AG04450 (cell line): ENCODE results near the gene KANSL3. TPM values are rescaled to one million over a fixed set of nuclear protein-coding genes. Genes with fewer than 3 reads are reported as not detected.

Experiments
- CTCF ChIA-PET: fragments of 300-600, 350-600 bp; formaldehyde crosslinking; extraction: SDS; loops from one replicate; lab custom pipeline; 2022; ENCODE audit warnings: antibody characterized with exemption, inconsistent platforms; lab: Charles Lee
- POLR2A ChIA-PET: fragments of 350-600 bp; formaldehyde crosslinking; extraction: SDS; loops from one replicate; lab custom pipeline; 2021; ENCODE audit warnings: antibody characterized with exemption, inconsistent platforms; lab: Yijun Ruan, JAX
- DNase-seq: peaks from one replicate; pipeline ENCODE4 v3.0.0-alpha.2; 2011; ENCODE audit warnings: low read depth, low spot score
- H3K27ac ChIP-seq: one replicate; pipeline ENCODE4 v1.5.1; 2012; ENCODE audit warnings: low read depth, low read length, control low read depth
- H3K27me3 ChIP-seq: one replicate; pipeline ENCODE4 v1.6.0; 2012; ENCODE audit warnings: low read length; ENCODE audit not compliant: control insufficient read depth, insufficient read depth
- H3K4me3 ChIP-seq: 2 replicates; pipeline ENCODE4 v1.5.1; 2011; ENCODE audit warnings: mild to moderate bottlenecking, low read depth, low read length, control low read depth
- H3K9me3 ChIP-seq: 2 replicates; pipeline ENCODE4 v1.5.1; 2012; ENCODE audit warnings: low read length; ENCODE audit not compliant: control insufficient read depth, insufficient read depth
- polyA plus RNA-seq: library from polyadenylated mRNA; depleted of rRNA; stranded (reverse); fragments of >200 nt; gene quantifications from 2 replicates; pipeline ENCODE4 v1.2.3, GENCODE V29; 2011
- TF ChIP-seq, protein P1 (sequence below): IDR thresholded peaks from 2 replicates; pipeline ENCODE4 v1.5.1; 2011; ENCODE audit warnings: low read depth, low read length, control low read depth, inconsistent platforms

The KANSL3 gene
- polyA plus RNA-seq, 1 experiment = 17.1 TPM

DNA sequence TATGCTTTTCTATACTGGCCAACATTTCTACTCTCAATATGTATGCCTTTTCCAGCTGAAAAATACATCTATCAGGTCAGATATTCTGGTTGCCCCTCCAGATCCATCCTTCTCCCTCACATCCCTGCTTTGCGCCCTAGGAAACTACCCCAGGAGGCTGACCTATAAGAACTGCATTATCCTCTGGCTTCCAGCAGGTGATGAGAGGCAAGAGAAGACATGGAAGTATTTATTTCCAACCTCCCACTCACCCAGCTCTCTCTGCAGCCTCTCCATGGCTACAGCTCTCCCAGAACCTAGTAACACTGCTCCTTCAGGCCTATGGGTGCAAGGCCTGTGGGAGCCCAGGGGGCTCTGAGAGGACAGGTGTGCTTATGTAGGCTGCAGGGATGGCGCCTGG is 58.7 kb downstream of the KANSL3 start:
- no peak for DNase-seq
- TF ChIP-seq, protein P1, sequence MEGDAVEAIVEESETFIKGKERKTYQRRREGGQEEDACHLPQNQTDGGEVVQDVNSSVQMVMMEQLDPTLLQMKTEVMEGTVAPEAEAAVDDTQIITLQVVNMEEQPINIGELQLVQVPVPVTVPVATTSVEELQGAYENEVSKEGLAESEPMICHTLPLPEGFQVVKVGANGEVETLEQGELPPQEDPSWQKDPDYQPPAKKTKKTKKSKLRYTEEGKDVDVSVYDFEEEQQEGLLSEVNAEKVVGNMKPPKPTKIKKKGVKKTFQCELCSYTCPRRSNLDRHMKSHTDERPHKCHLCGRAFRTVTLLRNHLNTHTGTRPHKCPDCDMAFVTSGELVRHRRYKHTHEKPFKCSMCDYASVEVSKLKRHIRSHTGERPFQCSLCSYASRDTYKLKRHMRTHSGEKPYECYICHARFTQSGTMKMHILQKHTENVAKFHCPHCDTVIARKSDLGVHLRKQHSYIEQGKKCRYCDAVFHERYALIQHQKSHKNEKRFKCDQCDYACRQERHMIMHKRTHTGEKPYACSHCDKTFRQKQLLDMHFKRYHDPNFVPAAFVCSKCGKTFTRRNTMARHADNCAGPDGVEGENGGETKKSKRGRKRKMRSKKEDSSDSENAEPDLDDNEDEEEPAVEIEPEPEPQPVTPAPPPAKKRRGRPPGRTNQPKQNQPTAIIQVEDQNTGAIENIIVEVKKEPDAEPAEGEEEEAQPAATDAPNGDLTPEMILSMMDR = 0 out of 2 replicates have a peak, but pooled peaks have one; percentile 3
- Histone ChIP-seq H3K4me3 (no peak overlapping the region), H3K27me3 (no peaks in the 10 kb centered on the region), H3K9me3 (no peaks in the 10 kb centered on the region), H3K27ac (no peak overlapping the region)
- ChIA-PET POLR2A (no interaction called here), CTCF (interaction anchor here (1.6 kb wide), 1 partner anchor 25 kb away, joined by 4 read pairs; no protein-coding TSS in a partner anchor)

DNA sequence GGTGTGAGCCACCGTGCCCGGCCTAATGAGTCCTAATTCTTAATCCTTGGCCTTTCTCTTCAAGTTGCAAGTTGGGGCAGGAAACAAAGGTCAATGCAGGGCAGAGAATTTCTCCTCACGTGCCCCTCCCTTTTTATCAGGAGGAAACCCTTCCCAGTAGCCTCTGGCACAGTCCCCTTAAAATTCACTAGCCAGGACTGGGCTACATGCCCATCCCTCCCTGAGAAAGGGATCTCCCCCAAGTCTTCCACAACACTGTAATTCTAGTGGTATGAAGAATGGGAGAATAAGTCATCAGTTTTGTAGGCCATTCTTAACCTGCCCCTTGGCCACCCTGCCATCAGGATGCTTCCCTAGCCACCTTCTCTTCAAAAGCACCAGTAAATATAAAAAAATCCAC is 59.4 kb downstream of the KANSL3 start:
- TF ChIP-seq, protein P1 = no peak
- H3K4me3 ChIP-seq = no peak overlapping the region
- H3K9me3 ChIP-seq = no peaks in the 10 kb centered on the region
- ChIA-PET POLR2A (no interaction called here), CTCF (interaction anchor here (1.6 kb wide), 1 partner anchor 25 kb away, joined by 4 read pairs; no protein-coding TSS in a partner anchor)
- no peak for DNase-seq
- no peaks in the 10 kb centered on the region for H3K27me3 ChIP-seq
- no peak overlapping the region for H3K27ac ChIP-seq

DNA sequence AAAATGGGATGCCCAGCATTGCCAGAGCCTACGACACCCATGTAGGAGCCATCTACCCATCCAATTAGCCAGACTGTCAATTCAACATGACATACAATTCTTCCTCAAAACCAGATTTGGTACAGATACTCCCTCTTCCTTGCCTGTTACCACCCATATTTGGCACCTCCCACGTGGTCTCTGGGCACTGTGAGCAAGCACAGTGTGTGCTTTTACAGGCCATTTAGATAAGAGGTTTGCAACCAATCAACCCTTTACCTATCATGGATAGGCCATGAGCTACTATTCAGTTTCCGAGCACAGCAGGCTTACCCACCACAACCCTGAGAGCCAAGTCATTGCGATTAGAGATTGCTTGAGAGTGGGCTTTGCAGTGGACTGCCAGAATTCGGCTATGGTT is 60.6 kb downstream of the KANSL3 start:
- POLR2A ChIA-PET = no interaction called here
- CTCF ChIA-PET = interaction anchor here (0.6 to 1.2 kb wide), 2 partner anchors 10 to 23 kb away, joined by 3 read pairs; no protein-coding TSS in a partner anchor
- Histone ChIP-seq H3K9me3 (no peaks in the 10 kb centered on the region), H3K27me3 (no peaks in the 10 kb centered on the region), H3K27ac (no peak overlapping the region), H3K4me3 (no peak overlapping the region)
- no peak for DNase-seq
- TF ChIP-seq, protein P1 = no peak

DNA sequence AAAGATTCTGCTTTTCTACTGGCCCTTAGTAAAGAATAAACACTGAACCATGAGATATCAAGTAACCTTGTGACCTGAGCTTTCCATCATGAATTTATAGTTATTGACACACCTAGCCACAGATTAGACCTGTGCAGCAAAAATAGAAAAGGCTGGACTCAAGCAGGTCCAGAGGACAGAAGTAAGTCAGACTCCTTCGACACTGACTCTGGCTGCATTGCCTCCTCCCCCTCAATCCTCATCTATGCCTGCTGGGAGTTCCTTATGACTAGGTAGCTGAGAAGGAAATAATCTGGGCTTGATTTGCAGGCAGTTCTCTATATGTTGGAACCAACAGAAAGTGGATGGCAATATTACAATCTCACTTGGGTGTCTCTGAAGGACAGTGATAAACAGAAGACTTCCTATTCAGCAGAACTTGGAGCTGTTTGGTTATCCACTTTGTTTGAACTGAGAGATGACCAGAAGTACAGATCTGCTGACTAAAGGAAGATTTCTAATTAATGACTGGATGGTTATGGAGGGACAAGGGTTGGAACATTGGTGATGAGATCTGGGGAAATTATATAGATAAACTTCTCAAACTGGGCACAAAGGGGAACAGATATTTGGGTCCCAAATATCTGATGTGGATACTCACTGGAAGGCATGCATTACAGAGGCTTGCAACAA is 62.2 kb downstream of the KANSL3 start:
- Histone ChIP-seq H3K27me3 (no peaks in the 10 kb centered on the region), H3K4me3 (no peak overlapping the region), H3K27ac (no peak overlapping the region), H3K9me3 (no peaks in the 10 kb centered on the region)
- POLR2A ChIA-PET = interaction anchor here (0.6 kb wide), 1 partner anchor 44 kb away, joined by 4 read pairs; no protein-coding TSS in a partner anchor
- no peak for DNase-seq
- TF ChIP-seq, protein P1 = no peak
- CTCF ChIA-PET = no interaction called here

DNA sequence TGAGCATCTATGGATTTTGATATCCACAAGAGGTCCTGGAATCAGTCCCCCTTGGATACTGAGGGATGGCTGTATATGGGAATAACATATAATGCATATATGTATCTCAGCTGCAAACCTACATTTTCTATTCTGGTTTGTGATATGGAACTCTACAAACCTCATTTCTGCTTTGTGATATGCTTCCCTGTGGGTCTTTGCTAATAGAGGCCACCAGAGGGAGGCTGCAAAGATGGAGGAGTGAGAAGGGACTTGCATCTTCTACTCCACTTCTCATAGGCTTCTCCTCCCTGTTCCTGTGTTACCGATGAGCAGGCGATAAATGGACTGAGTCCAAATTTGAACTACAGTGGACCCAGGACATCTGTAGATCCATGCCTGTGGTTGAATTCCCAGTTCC is 63.7 kb downstream of the KANSL3 start:
- DNase-seq = no peak
- Histone ChIP-seq H3K27me3 (no peaks in the 10 kb centered on the region), H3K4me3 (no peak overlapping the region), H3K27ac (no peak overlapping the region), H3K9me3 (no peaks in the 10 kb centered on the region)
- ChIA-PET POLR2A (no interaction called here), CTCF (no interaction called here)
- TF ChIP-seq, protein P1 = peak; percentile 32; the same call in 1 of the 2 replicates
